Heart left ventricle (tissue), 16 donors: Measurements from ENCODE around the gene DCAF16. TPM values are rescaled to one million over a fixed set of nuclear protein-coding genes. Genes with fewer than 3 reads are reported as not detected.

ENCODE experiments used
- ATAC-seq, 4 donors: fragments of 200-7000 bp; cut with Tn5 transposase; one replicate each; pipeline ENCODE4 v1.9.1; 2020 to 2022; ENCODE audit warnings: moderate library complexity in 4 of 4, mild to moderate bottlenecking in 3 of 4, moderate number of reproducible peaks in 1 of 4
- DNase-seq, 5 donors: peaks; one replicate each; pipeline ENCODE4 v3.0.0-alpha.2; 2020
- H3K27ac ChIP-seq, 12 donors: fragments of 200-600 bp; sonication (generic) in 4 of 12; one replicate each; pipeline versions ENCODE4 v1.5.0 to v1.8.0; 2016 to 2022; ENCODE audit warnings: mild to moderate bottlenecking in 2 of 12
- H3K27me3 ChIP-seq, 9 donors: fragments of 200-600 bp; sonication (generic) in 2 of 9; one replicate each; pipeline versions ENCODE4 v1.5.1 to v1.8.0; 2016 to 2022; ENCODE audit warnings: mild to moderate bottlenecking in 3 of 9
- H3K36me3 ChIP-seq, 9 donors: fragments of 200-600 bp; sonication (generic) in 2 of 9; one replicate each; pipeline versions ENCODE4 v1.5.0 to v1.8.0; 2018 to 2022; ENCODE audit warnings: mild to moderate bottlenecking in 2 of 9
- H3K4me1 ChIP-seq, 12 donors: fragments of 200-600 bp; sonication (generic) in 4 of 12; one replicate each; pipeline versions ENCODE4 v1.5.0 to v1.8.0; 2016 to 2022; ENCODE audit warnings: mild to moderate bottlenecking in 3 of 12
- H3K4me3 ChIP-seq, 12 donors: fragments of 200-600 bp; sonication (generic) in 4 of 12; one replicate each; pipeline versions ENCODE4 v1.5.0 to v1.8.0; 2017 to 2022; ENCODE audit warnings: mild to moderate bottlenecking in 9 of 12, moderate library complexity in 4 of 12
- H3K9me3 ChIP-seq, 12 donors: fragments of 200-600 bp; sonication (generic) in 4 of 12; one replicate each; pipeline versions ENCODE4 v1.5.0 to v1.8.0; 2016 to 2022; ENCODE audit warnings: mild to moderate bottlenecking in 1 of 12
- CTCF ChIP-seq, 12 donors: fragments of 200-600 bp; sonication (generic) in 4 of 12; IDR thresholded peaks; one replicate each; pipeline versions ENCODE4 v1.5.0 to v1.8.0; 2018 to 2022; ENCODE audit warnings: antibody characterized with exemption in 12 of 12, mild to moderate bottlenecking in 5 of 12
- POLR2A ChIP-seq, 2 donors: fragments of 450-650 bp; IDR thresholded peaks; one replicate each; pipeline ENCODE4 v1.6.1; 2017; ENCODE audit warnings: antibody characterized with exemption in 2 of 2, mild to moderate bottlenecking in 2 of 2, moderate library complexity in 2 of 2
- WGBS, 4 donors: extraction: QIAGEN DNeasy Blood & Tissue Kit in 2 of 4; methylation state at CpG; one replicate each; pipeline versions ENCODE4 v1.1.5 to v1.1.7; 2013 to 2018; 5-methylcytosine and 5-hydroxymethylcytosine counted together
- intact Hi-C, 10 donors: fragments of 100-400 bp; cut with DNase I; formaldehyde crosslinking; loops; one replicate each; pipeline versions ENCODE4 v1.11.1 to v1.14.2; 2022
- polyA plus RNA-seq, 2 donors: library from polyadenylated mRNA; stranded (reverse); fragments of 200-250 nt; gene quantifications; one replicate each; pipeline ENCODE4 v1.2.3, GENCODE V29; 2013
- total RNA-seq, 9 donors: library from RNA; depleted of rRNA in 2 of 9; stranded (reverse); fragments of >200 nt in 2 of 9; fragmentation: NEBNext Ultra II Directional in 3 of 9; extraction: Animal tissue kit (Norgen Biotek cat#: 25700) in 3 of 9; gene quantifications; one replicate each; pipeline versions ENCODE4 v1.1.0 to v1.2.4, GENCODE V29; 2016 to 2023
- donor health status: ischemic (EF 13 %, LVEDD 7.1; RV severe dilation, severe dysfunction).
- donor health status: healthy with polysubstance abuse.
- donor health status: DM: no; HTN: yes; CAD: no.
- donor health status: DM: no; HTN: no; CAD: no.
- donor health status: ischemic (EF 25% LVEDD 6.9; RV normal size, moderate dysfunction).
- donor health status: ischemic (EF 25% LVEDD 5.7; RV mildly dilated, moderate dysfunction).
- donor health status: healthy.
- donor health status: DM: yes; HTN: yes; CAD: no.
- donor health status: ischemic (EF 35%, LVEDD 5.7; RV mildly dilated, moderate dysfunction).
- donor health status: nonischemic (EF 11% LVEDD 7.7; RV severe dilation, severe dysfunction).
- donor health status: DM: yes; HTN: yes; CAD: no.
- donor health status: PGD.
- donor health status: ischemic (EF 29% LVEDD 5.4; RV normal size, mild dysfunction).
- donor health status: nonischemic (EF 23%, LVEDD 6.1; RV moderate dilation, normal function).

DCAF16 gene
- total and polyA plus RNA-seq, 11 donors, result 6.0 to 23.5 (median 18.8) TPM

GRCh38 chr4:17763931-17764330 lies 46.6 kb downstream of the DCAF16 start:
- Histone ChIP-seq H3K27ac (no peak overlapping the region), H3K4me3 (no peak overlapping the region), H3K4me1 (no peaks in the 10 kb centered on the region), H3K27me3 (no peaks in the 10 kb centered on the region), H3K36me3 (no peaks in the 10 kb centered on the region), H3K9me3 (peaks cover 0 to 7% (median 0%) of the 10 kb centered on the region in 12 donors)
- intact Hi-C loops, result no loop called here
- TF ChIP-seq CTCF (IDR thresholded peaks at IDR 0.05) (no peak), POLR2A (IDR thresholded peaks at IDR 0.05) (no peak)
- DNase-seq (no peak), ATAC-seq (no peak)
- 30 to 46% (median 33%) methylated on average over 5 of the region's 5 CpGs for WGBS, 4 donors

GRCh38 chr4:17763416-17763815 lies 47.1 kb downstream of the DCAF16 start:
- ATAC-seq (no peak), DNase-seq (no peak)
- WGBS, 4 donors, result 63 to 78% (median 74%) methylated on average over 3 of the region's 3 CpGs
- no peaks in the 10 kb centered on the region for H3K4me1 ChIP-seq
- H3K27me3 ChIP-seq, result no peaks in the 10 kb centered on the region
- TF ChIP-seq POLR2A (IDR thresholded peaks at IDR 0.05) (no peak), CTCF (IDR thresholded peaks at IDR 0.05) (no peak)
- intact Hi-C loops, result no loop called here
- H3K4me3 ChIP-seq, result no peak overlapping the region
- H3K27ac ChIP-seq, result no peak overlapping the region
- H3K9me3 ChIP-seq, result peaks cover 0 to 7% (median 0%) of the 10 kb centered on the region in 12 donors
- H3K36me3 ChIP-seq, result no peaks in the 10 kb centered on the region

GRCh38 chr4:17762726-17763125 lies 47.8 kb downstream of the DCAF16 start:
- DNase-seq, result no peak
- intact Hi-C loops, result no loop called here
- WGBS, 4 donors, result 67 to 85% (median 75%) methylated on average over 1 of the region's 1 CpG

GRCh38 chr4:17761062-17761461 lies 49.5 kb downstream of the DCAF16 start:
- intact Hi-C loops, result no loop called here
- Histone ChIP-seq H3K27me3 (no peaks in the 10 kb centered on the region), H3K4me3 (no peak overlapping the region), H3K27ac (no peak overlapping the region), H3K9me3 (peaks cover 0 to 4% (median 0%) of the 10 kb centered on the region in 12 donors), H3K36me3 (no peaks in the 10 kb centered on the region), H3K4me1 (no peaks in the 10 kb centered on the region)
- DNase-seq, result no peak
- 14 to 41% (median 38%) methylated on average over 1 of the region's 1 CpG for WGBS, 4 donors
- TF ChIP-seq POLR2A (IDR thresholded peaks at IDR 0.05), result no peak
- ATAC-seq, result no peak

More at GRCh38 chr4:17762726-17763125, 47.8 kb downstream of the DCAF16 start:
- Histone ChIP-seq H3K9me3 (peaks cover 0 to 7% (median 0%) of the 10 kb centered on the region in 12 donors), H3K4me3 (no peak overlapping the region), H3K27ac (no peak overlapping the region), H3K4me1 (no peaks in the 10 kb centered on the region), H3K27me3 (no peaks in the 10 kb centered on the region), H3K36me3 (no peaks in the 10 kb centered on the region)
- no peak for ATAC-seq
- no peak for TF ChIP-seq POLR2A (IDR thresholded peaks at IDR 0.05)
- no peak for TF ChIP-seq CTCF (IDR thresholded peaks at IDR 0.05)

GRCh38 chr4:17760626-17761025 lies 49.9 kb downstream of the DCAF16 start:
- peaks cover 0 to 4% (median 0%) of the 10 kb centered on the region in 12 donors for H3K9me3 ChIP-seq
- H3K4me1 ChIP-seq, result no peaks in the 10 kb centered on the region
- TF ChIP-seq CTCF (IDR thresholded peaks at IDR 0.05), result no peak
- TF ChIP-seq POLR2A (IDR thresholded peaks at IDR 0.05), result no peak
- H3K36me3 ChIP-seq, result no peaks in the 10 kb centered on the region
- no peak for ATAC-seq
- WGBS, 4 donors, result 61 to 68% (median 66%) methylated on average over 6 of the region's 6 CpGs
- H3K27ac ChIP-seq, result no peak overlapping the region
- no peak for DNase-seq
- intact Hi-C loops, result no loop called here
- no peaks in the 10 kb centered on the region for H3K27me3 ChIP-seq
- H3K4me3 ChIP-seq, result no peak overlapping the region
